Nucleus accumbens (tissue), 56 donors: Measurements from ENCODE around the gene RIPOR3.
A peak's percentile ranks its signal among the peaks of the same experiment; 100 is the strongest.
"Not testable (repeated sequence)": the region's sequence is repeated elsewhere in the genome, so short reads cannot be mapped to it uniquely, and the experiment has no call there.

Experiments used
- DNase-seq, 56 donors: peaks; one replicate each; lab custom pipeline; 2025; lab: John Stamatoyannopoulos, UW

Gene RIPOR3

GRCh38 chr20:50636601-50637540 is 54.5 kb downstream of the RIPOR3 start:
- DNase-seq: no peak

GRCh38 chr20:50635676-50636600 is 55.4 kb downstream of the RIPOR3 start:
- peak in 10 of 56 donors; percentile 0 to 40 (median 4) for DNase-seq

GRCh38 chr20:50635014-50635557 is 56.3 kb downstream of the RIPOR3 start:
- no peak for DNase-seq

- DNase-seq: no peak
Measured at GRCh38 chr20:50634191-50634590, 57.2 kb downstream of the RIPOR3 start.

- no peak for DNase-seq
Measured at GRCh38 chr20:50633361-50633760, 58.0 kb downstream of the RIPOR3 start.

GRCh38 chr20:50632701-50633100 is 58.6 kb downstream of the RIPOR3 start:
- DNase-seq: no peak

GRCh38 chr20:50632236-50632635 is 59.1 kb downstream of the RIPOR3 start:
- no peak for DNase-seq

- DNase-seq: no peak
Measured at GRCh38 chr20:50630578-50631263, 60.6 kb downstream of the RIPOR3 start.

GRCh38 chr20:50629670-50630045 is 61.7 kb downstream of the RIPOR3 start:
- DNase-seq: no peak

GRCh38 chr20:50628853-50629669 is 62.3 kb downstream of the RIPOR3 start:
- DNase-seq: no peak

- DNase-seq: no peak
Measured at GRCh38 chr20:50628332-50628731, 63.0 kb downstream of the RIPOR3 start.

GRCh38 chr20:50627747-50628146 is 63.6 kb downstream of the RIPOR3 start:
- DNase-seq: no peak

- peak in 1 of 56 donors; percentile 5 for DNase-seq
Measured at GRCh38 chr20:50625986-50626677, 65.2 kb downstream of the RIPOR3 start.

GRCh38 chr20:50624351-50625016 is 66.9 kb downstream of the RIPOR3 start:
- DNase-seq: no peak

GRCh38 chr20:50621068-50621665 is 70.2 kb downstream of the RIPOR3 start:
- DNase-seq: no peak

GRCh38 chr20:50620459-50620858 is 70.9 kb downstream of the RIPOR3 start:
- not testable (repeated sequence) for DNase-seq

GRCh38 chr20:50618537-50618936 is 72.8 kb downstream of the RIPOR3 start:
- DNase-seq: no peak

GRCh38 chr20:50617022-50617421 is 74.3 kb downstream of the RIPOR3 start:
- no peak for DNase-seq
